ENCODE results near the gene ATXN10. TPM values are rescaled to one million over a fixed set of nuclear protein-coding genes. Genes with fewer than 3 reads are reported as not detected.

The ATXN10 gene
- total RNA-seq, 1 experiment from 2014 or later, result 135 TPM

- TF ChIP-seq TCF7L2 (IDR thresholded peaks at IDR 0.05; ENCODE audit: borderline replicate concordance, extremely low read depth, insufficient read depth, insufficient read length) (no peak), CTCF (IDR thresholded peaks at IDR 0.05 in 2 of 3, conservative IDR thresholded peaks at IDR 0.05 in 1 of 3; ENCODE audit: borderline replicate concordance in 1 of 3, insufficient read depth in 1 of 3, low read depth in 2 of 3, low read length in 2 of 3) (no peak), SRF (IDR thresholded peaks at IDR 0.05; ENCODE audit: low read depth) (no peak), POLR2A (IDR thresholded peaks at IDR 0.05; ENCODE audit: borderline replicate concordance, extremely low read depth, insufficient read depth, insufficient read length) (no peak), ZFX (IDR thresholded peaks at IDR 0.05) (no peak), YY1 (IDR thresholded peaks at IDR 0.05; ENCODE audit: extremely low read depth, insufficient replicate concordance, low read depth, low read length) (no peak), JUND (IDR thresholded peaks at IDR 0.05) (no peak)
These were observed 165.0 kb downstream of the ATXN10 start (continued) for GRCh38 chr22:45836418-45837169.

DNA sequence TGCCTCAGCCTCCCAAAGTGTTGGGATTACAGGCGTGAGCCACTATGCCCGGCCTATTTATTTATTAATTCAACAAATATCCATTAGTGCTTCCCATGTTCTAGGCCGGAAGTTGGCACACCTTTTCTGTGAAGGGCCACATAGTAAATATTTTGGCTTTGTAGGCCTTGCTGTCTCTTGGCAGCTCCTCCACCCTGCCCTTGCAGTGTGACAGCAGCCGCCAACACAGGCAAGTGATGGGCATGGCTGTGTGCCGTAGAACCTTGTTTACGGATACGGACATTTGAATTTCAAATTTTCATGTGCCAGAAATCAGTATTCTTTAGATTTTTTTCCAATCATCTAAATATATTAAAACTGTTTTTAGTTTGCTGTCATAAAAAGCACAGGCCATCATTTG, 165.9 kb downstream of the ATXN10 start:
- RAD21 ChIA-PET (ENCODE audit: low non-redundant PET in 1 of 2, low total read pairs in 2 of 2, uncharacterized antibody in 2 of 2, unreplicated experiment in 2 of 2), result no interaction called here
- intact Hi-C loops (cut with micrococcal nuclease), result loop anchor here (10.0 kb wide), 1 partner anchor 183 kb away; no protein-coding TSS in a partner anchor
- no peaks in the 10 kb centered on the region for H3K4me1 ChIP-seq (ENCODE audit: control insufficient read depth in 1 of 2, insufficient read depth in 2 of 2, low read length in 2 of 2)
- no peaks in the 10 kb centered on the region; a peak in 1 of 4 replicates for H3K36me3 ChIP-seq (ENCODE audit: control insufficient read depth in 1 of 2, insufficient read depth in 2 of 2, low read length in 2 of 2)
- no peaks in the 10 kb centered on the region for H3K27me3 ChIP-seq (ENCODE audit: insufficient read depth, low read length)
- ATAC-seq (no peak), DNase-seq (ENCODE audit: low read depth, low spot score) (no peak)
- no peak overlapping the region for H3K27ac ChIP-seq (ENCODE audit: low read depth, low read length)
- no peak overlapping the region for H3K4me2 ChIP-seq (ENCODE audit: low read length)
- no TSS peak for BruUV-seq (replicated peaks)
- H3K9ac ChIP-seq (ENCODE audit: low read length), result no peak overlapping the region
- no peak overlapping the region for H3K4me3 ChIP-seq (replicated peaks in 1 of 2; ENCODE audit: low read depth in 1 of 2, low read length in 2 of 2)
- CTCF ChIA-PET, result no interaction called here
- no peaks in the 10 kb centered on the region for H3K9me3 ChIP-seq (ENCODE audit: control insufficient read depth in 1 of 2, insufficient read depth in 1 of 2, low read depth in 1 of 2, low read length in 2 of 2)
- no peaks in the 10 kb centered on the region for H4K20me1 ChIP-seq (ENCODE audit: insufficient read depth)
- POLR2A ChIA-PET, result no interaction called here
- no peaks in the 10 kb centered on the region for H3K9me2 ChIP-seq (ENCODE audit: insufficient read depth)
- H2AFZ ChIP-seq (ENCODE audit: low read depth, low read length, poor library complexity, severe bottlenecking), result no peak overlapping the region
- H3K79me2 ChIP-seq (ENCODE audit: insufficient read depth, low read length), result no peaks in the 10 kb centered on the region
- TF ChIP-seq ZFX (IDR thresholded peaks at IDR 0.05) (no peak), TCF7L2 (IDR thresholded peaks at IDR 0.05; ENCODE audit: borderline replicate concordance, extremely low read depth, insufficient read depth, insufficient read length) (no peak), POLR2AphosphoS5 (IDR thresholded peaks at IDR 0.05; ENCODE audit: low read depth, low read length) (no peak), CEBPB (IDR thresholded peaks at IDR 0.05; ENCODE audit: low read depth) (no peak), ZNF274 (IDR thresholded peaks at IDR 0.05; ENCODE audit: low read depth, low read length) (no peak), CBX3 (IDR thresholded peaks at IDR 0.05; ENCODE audit: low read depth) (no peak), POLR2A (IDR thresholded peaks at IDR 0.05; ENCODE audit: borderline replicate concordance, extremely low read depth, insufficient read depth, insufficient read length) (no peak), ATF3 (IDR thresholded peaks at IDR 0.05) (no peak), SP1 (IDR thresholded peaks at IDR 0.05; ENCODE audit: low read depth) (no peak), EZH2phosphoT487 (IDR thresholded peaks at IDR 0.05; ENCODE audit: borderline replicate concordance) (no peak), ELF1 (IDR thresholded peaks at IDR 0.05; ENCODE audit: borderline replicate concordance, low read depth) (no peak), FOSL1 (IDR thresholded peaks at IDR 0.05; ENCODE audit: low read depth) (no peak), JUND (IDR thresholded peaks at IDR 0.05) (no peak), EZH2 (IDR thresholded peaks at IDR 0.05) (no peak), YY1 (IDR thresholded peaks at IDR 0.05; ENCODE audit: extremely low read depth, insufficient replicate concordance, low read depth, low read length) (no peak)
- TF ChIP-seq, protein P1, sequence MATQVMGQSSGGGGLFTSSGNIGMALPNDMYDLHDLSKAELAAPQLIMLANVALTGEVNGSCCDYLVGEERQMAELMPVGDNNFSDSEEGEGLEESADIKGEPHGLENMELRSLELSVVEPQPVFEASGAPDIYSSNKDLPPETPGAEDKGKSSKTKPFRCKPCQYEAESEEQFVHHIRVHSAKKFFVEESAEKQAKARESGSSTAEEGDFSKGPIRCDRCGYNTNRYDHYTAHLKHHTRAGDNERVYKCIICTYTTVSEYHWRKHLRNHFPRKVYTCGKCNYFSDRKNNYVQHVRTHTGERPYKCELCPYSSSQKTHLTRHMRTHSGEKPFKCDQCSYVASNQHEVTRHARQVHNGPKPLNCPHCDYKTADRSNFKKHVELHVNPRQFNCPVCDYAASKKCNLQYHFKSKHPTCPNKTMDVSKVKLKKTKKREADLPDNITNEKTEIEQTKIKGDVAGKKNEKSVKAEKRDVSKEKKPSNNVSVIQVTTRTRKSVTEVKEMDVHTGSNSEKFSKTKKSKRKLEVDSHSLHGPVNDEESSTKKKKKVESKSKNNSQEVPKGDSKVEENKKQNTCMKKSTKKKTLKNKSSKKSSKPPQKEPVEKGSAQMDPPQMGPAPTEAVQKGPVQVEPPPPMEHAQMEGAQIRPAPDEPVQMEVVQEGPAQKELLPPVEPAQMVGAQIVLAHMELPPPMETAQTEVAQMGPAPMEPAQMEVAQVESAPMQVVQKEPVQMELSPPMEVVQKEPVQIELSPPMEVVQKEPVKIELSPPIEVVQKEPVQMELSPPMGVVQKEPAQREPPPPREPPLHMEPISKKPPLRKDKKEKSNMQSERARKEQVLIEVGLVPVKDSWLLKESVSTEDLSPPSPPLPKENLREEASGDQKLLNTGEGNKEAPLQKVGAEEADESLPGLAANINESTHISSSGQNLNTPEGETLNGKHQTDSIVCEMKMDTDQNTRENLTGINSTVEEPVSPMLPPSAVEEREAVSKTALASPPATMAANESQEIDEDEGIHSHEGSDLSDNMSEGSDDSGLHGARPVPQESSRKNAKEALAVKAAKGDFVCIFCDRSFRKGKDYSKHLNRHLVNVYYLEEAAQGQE (IDR thresholded peaks at IDR 0.05; ENCODE audit: low read depth), result no peak
